Stomach (tissue), 9 donors: ENCODE data around the gene AUNIP. TPM values are rescaled to one million over a fixed set of nuclear protein-coding genes. Genes with fewer than 3 reads are reported as not detected.

Source experiments
- DNase-seq, 2 donors: peaks; one replicate each; pipeline versions ENCODE4 v3.0.0 to v3.0.0-alpha.2; 2013 to 2019
- H3K27ac ChIP-seq, 5 donors: fragments of 200-600 bp in 4 of 5; sonication (generic) in 4 of 5; one replicate each; pipeline ENCODE4 v1.5.1; 2013 to 2019; ENCODE audit warnings: mild to moderate bottlenecking in 1 of 5, moderate library complexity in 1 of 5
- H3K27me3 ChIP-seq, 3 donors: fragments of 200-600 bp; sonication (generic); one replicate each; pipeline ENCODE4 v1.5.1; 2017 to 2019; ENCODE audit warnings: mixed run types in 1 of 3
- H3K36me3 ChIP-seq, 4 donors: fragments of 200-600 bp; sonication (generic); 1 replicate in 3 of 4; 2 replicates in 1 of 4; pipeline ENCODE4 v1.5.1; 2016 to 2019
- H3K4me1 ChIP-seq, 4 donors: fragments of 200-600 bp; sonication (generic); one replicate each; pipeline ENCODE4 v1.5.1; 2016 to 2019
- H3K4me3 ChIP-seq, 4 donors: fragments of 200-600 bp; sonication (generic) in 3 of 4; one replicate each; pipeline ENCODE4 v1.5.1; 2016 to 2019; ENCODE audit warnings: mild to moderate bottlenecking in 1 of 4
- H3K9me3 ChIP-seq, 4 donors: fragments of 200-600 bp; sonication (generic); one replicate each; pipeline ENCODE4 v1.5.1; 2016 to 2019
- EP300 ChIP-seq: sonication (generic); formaldehyde crosslinking; IDR thresholded peaks from one replicate; pipeline ENCODE4 v1.6.1; 2017; ENCODE audit warnings: antibody characterized with exemption
- POLR2A ChIP-seq, 4 donors: fragments of 450-650 bp; IDR thresholded peaks; one replicate each; pipeline ENCODE4 v1.6.1; 2016; ENCODE audit warnings: antibody characterized with exemption in 4 of 4, control low read depth in 2 of 4, mild to moderate bottlenecking in 1 of 4, moderate library complexity in 1 of 4
- POLR2AphosphoS5 ChIP-seq, 3 donors: sonication (generic); formaldehyde crosslinking; IDR thresholded peaks; one replicate each; pipeline ENCODE4 v1.6.1; 2016; ENCODE audit warnings: antibody characterized with exemption in 3 of 3
- WGBS, 5 donors: extraction: QIAGEN DNeasy Blood & Tissue Kit in 3 of 5; methylation state at CpG; one replicate each; pipeline versions ENCODE4 v1.1.5 to v1.1.7; 2013 to 2018; 5-methylcytosine and 5-hydroxymethylcytosine counted together
- intact Hi-C: fragments of 100-400 bp; cut with DNase I; formaldehyde crosslinking; loops from one replicate; pipeline ENCODE4 v1.15.1; 2023; ENCODE audit warnings: low total_unique reads
- polyA plus RNA-seq, 3 donors: library from polyadenylated mRNA; stranded (reverse); fragments of 200-250 nt; gene quantifications; one replicate each; pipeline ENCODE4 v1.2.3, GENCODE V29; 2013
- total RNA-seq, 5 donors: library from RNA; depleted of rRNA; stranded (reverse); fragments of >200 nt; gene quantifications; one replicate each; pipeline versions ENCODE4 v1.1.0 to v1.2.3, GENCODE V29; 2014 to 2016
- TF ChIP-seq, protein P1 (sequence below), 7 experiments: fragments of 450-650 bp in 4 of 7; fragments of 200-600 bp in 3 of 7; sonication (generic) in 3 of 7; IDR thresholded peaks; one replicate each; pipeline ENCODE4 v1.5.1; 2016 to 2019; ENCODE audit warnings: antibody characterized with exemption in 7 of 7, control low read depth in 2 of 7, mild to moderate bottlenecking in 1 of 7
- donor health status: healthy with polysubstance abuse.
- donor health status: Bipolar disorder and iron deficiency.
- donor health status: healthy.

AUNIP gene
- total and polyA plus RNA-seq, 8 donors = 0.68 to 2.8 (median 1.00) TPM; not detected in 3

DNA sequence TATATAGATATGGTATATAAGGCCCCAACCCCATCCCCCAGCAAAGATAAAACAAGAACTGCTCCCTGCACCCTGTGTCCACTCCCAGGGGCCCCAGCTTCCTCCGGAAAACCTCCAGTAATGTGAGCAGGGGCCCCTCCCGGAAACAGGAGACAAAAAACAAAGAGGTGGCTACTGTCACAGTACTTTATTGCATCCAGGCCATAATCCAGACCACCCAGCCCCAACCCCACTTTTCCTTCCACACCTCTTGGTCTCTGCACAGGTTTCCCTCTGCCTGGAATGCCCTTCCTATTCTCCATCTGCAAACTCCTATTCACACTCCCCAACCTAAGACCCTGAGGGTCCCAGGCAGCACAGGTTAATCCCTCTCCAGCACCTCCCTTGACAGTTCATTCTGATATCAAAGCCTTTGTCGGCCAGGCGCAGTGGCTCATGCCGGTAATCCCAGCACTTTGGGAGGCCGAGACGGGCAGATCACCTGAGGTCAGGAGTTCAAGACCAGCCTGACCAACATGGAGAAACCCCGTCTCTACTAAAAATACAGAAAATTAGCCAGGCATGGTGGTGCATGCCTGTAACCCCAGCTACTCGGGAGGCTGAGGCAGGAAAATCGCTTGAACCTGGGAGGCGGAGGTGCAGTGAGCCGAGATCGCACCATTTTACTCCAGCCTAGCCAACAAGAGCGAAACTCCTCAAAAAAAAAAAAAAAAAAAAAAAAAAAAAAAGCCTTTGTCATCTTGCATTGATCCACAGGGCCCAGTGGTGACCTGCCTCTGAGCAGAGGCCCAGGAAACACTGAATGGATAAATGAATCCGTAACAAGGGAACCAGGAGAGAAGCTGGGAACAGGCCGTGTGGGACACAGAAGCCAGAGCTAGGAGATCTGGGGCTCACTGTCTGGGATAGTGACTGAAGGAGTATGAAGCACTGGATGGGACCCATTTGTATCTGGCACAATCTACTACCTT, 2.3 kb upstream of the AUNIP start:
- intact Hi-C loops = no loop called here
- H3K27ac ChIP-seq = peak overlapping the region in 4 of 5 donors; percentile 20 to 84 (median 42)
- H3K4me3 ChIP-seq = no peak overlapping the region
- H3K36me3 ChIP-seq = peaks cover 0 to 19% (median 14%) of the 10 kb centered on the region in 4 donors
- no peaks in the 10 kb centered on the region for H3K9me3 ChIP-seq
- peak in 1 of 2 donors; percentile 67 for DNase-seq
- WGBS, 5 donors = 66 to 80% (median 67%) methylated on average over 16 of the region's 16 CpGs
- H3K4me1 ChIP-seq = peaks cover 18 to 34% (median 24%) of the 10 kb centered on the region in 4 donors
- no peaks in the 10 kb centered on the region for H3K27me3 ChIP-seq
- TF ChIP-seq POLR2AphosphoS5 (IDR thresholded peaks at IDR 0.05) (no peak), EP300 (no peak)

- TF ChIP-seq POLR2AphosphoS5 (IDR thresholded peaks at IDR 0.05) (no peak), EP300 (no peak), POLR2A (IDR thresholded peaks at IDR 0.05) (no peak)
- TF ChIP-seq, protein P1, sequence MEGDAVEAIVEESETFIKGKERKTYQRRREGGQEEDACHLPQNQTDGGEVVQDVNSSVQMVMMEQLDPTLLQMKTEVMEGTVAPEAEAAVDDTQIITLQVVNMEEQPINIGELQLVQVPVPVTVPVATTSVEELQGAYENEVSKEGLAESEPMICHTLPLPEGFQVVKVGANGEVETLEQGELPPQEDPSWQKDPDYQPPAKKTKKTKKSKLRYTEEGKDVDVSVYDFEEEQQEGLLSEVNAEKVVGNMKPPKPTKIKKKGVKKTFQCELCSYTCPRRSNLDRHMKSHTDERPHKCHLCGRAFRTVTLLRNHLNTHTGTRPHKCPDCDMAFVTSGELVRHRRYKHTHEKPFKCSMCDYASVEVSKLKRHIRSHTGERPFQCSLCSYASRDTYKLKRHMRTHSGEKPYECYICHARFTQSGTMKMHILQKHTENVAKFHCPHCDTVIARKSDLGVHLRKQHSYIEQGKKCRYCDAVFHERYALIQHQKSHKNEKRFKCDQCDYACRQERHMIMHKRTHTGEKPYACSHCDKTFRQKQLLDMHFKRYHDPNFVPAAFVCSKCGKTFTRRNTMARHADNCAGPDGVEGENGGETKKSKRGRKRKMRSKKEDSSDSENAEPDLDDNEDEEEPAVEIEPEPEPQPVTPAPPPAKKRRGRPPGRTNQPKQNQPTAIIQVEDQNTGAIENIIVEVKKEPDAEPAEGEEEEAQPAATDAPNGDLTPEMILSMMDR (IDR thresholded peaks at IDR 0.05) = no peak
- 42 to 56% (median 51%) methylated on average over 7 of the region's 7 CpGs for WGBS, 5 donors
Measured at GRCh38 chr1:25858494-25858893, 763 bp downstream of the AUNIP start.

DNA sequence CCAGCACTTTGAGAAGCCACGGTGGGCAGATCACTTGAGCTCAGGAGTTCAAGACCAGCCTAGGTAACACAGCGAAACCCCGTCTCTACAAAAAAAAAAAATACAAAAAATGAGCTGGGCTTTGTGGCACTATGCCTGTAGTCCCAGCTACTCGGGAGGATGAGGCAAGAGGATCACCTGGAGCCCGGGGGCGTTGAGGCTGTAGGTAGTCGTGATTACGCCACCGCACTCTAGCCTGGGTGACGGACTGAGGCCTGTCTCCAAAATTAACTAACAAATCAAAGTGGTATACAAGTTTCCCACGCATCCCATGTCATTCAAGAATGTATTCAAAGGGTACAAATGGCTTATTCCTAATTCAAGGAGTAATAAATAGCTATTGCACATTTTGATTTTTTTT, 2.4 kb downstream of the AUNIP start:
- no peaks in the 10 kb centered on the region for H3K9me3 ChIP-seq
- TF ChIP-seq, protein P1 (IDR thresholded peaks at IDR 0.05) = no peak
- DNase-seq = no peak
- no peak overlapping the region for H3K27ac ChIP-seq
- intact Hi-C loops = no loop called here
- peaks cover 15 to 29% (median 20%) of the 10 kb centered on the region in 4 donors for H3K4me1 ChIP-seq
- WGBS, 5 donors = 92 to 96% (median 94%) methylated on average over 11 of the region's 11 CpGs
- H3K27me3 ChIP-seq = no peaks in the 10 kb centered on the region
- H3K4me3 ChIP-seq = no peak overlapping the region
- H3K36me3 ChIP-seq = no peaks in the 10 kb centered on the region

More at GRCh38 chr1:25858494-25858893, 763 bp downstream of the AUNIP start:
- no peaks in the 10 kb centered on the region for H3K9me3 ChIP-seq
- DNase-seq = no peak
- peaks cover 15 to 29% (median 20%) of the 10 kb centered on the region in 4 donors for H3K4me1 ChIP-seq
- intact Hi-C loops = no loop called here
- peaks cover 0 to 16% (median 11%) of the 10 kb centered on the region in 4 donors for H3K36me3 ChIP-seq
- H3K27me3 ChIP-seq = no peaks in the 10 kb centered on the region
- H3K27ac ChIP-seq = no peak overlapping the region
- H3K4me3 ChIP-seq = peak overlapping the region; percentile 41 to 55 (median 52)

- intact Hi-C loops = no loop called here
- no peak overlapping the region for H3K4me3 ChIP-seq
- TF ChIP-seq POLR2A (IDR thresholded peaks at IDR 0.05) (no peak), EP300 (no peak), POLR2AphosphoS5 (IDR thresholded peaks at IDR 0.05) (no peak)
- TF ChIP-seq, protein P1 (IDR thresholded peaks at IDR 0.05) = no peak
- no peaks in the 10 kb centered on the region for H3K9me3 ChIP-seq
- no peaks in the 10 kb centered on the region for H3K36me3 ChIP-seq
- DNase-seq = no peak
- H3K4me1 ChIP-seq = peaks cover 8 to 10% (median 9%) of the 10 kb centered on the region in 4 donors
- 86 to 93% (median 91%) methylated on average over 2 of the region's 2 CpGs for WGBS, 5 donors
- no peaks in the 10 kb centered on the region for H3K27me3 ChIP-seq
- no peak overlapping the region for H3K27ac ChIP-seq
Measured at GRCh38 chr1:25854554-25854953, 4.7 kb downstream of the AUNIP start.

DNA sequence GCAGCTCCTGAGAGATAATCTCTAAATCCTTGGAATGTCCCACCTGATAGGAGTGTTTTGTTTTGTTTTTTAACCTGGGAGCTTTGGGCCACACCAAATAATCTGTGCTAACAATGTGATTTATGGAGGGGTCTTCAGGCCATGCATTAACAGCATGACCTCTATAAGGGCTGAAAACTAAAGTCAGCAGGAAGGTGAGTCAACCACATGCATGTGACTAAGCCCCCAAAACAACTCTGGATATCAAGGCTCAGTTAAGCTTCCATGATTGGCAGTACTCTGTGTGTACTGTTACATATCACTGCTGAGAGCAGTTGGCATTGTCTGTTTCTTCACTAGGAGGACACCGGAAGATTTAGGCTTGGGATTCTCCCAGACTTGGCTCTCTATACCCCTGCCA, 10.7 kb downstream of the AUNIP start:
- no peaks in the 10 kb centered on the region for H3K27me3 ChIP-seq
- H3K36me3 ChIP-seq = no peaks in the 10 kb centered on the region
- TF ChIP-seq POLR2A (IDR thresholded peaks at IDR 0.05) (no peak), POLR2AphosphoS5 (IDR thresholded peaks at IDR 0.05) (no peak), EP300 (no peak)
- TF ChIP-seq, protein P1 (IDR thresholded peaks at IDR 0.05) = no peak
- no peak for DNase-seq
- intact Hi-C loops = no loop called here
- no peaks in the 10 kb centered on the region for H3K9me3 ChIP-seq
- 73 to 91% (median 86%) methylated on average over 1 of the region's 1 CpG for WGBS, 5 donors
- H3K27ac ChIP-seq = no peak overlapping the region
- H3K4me3 ChIP-seq = no peak overlapping the region
- no peaks in the 10 kb centered on the region for H3K4me1 ChIP-seq
